HL-60 (cell line): ENCODE measurements around the gene GOLM1.

Experiments
- GABPA ChIP-seq: IDR thresholded peaks from 2 replicates; pipeline ENCODE4 v1.6.1; 2012; ENCODE audit warnings: low read depth
- POLR2AphosphoS5 ChIP-seq: IDR thresholded peaks from 2 replicates; pipeline ENCODE4 v1.6.1; 2012; ENCODE audit warnings: low read depth
- SPI1 ChIP-seq: IDR thresholded peaks from 2 replicates; pipeline ENCODE4 v1.6.1; 2012; ENCODE audit warnings: low read depth, mild to moderate bottlenecking, borderline replicate concordance
- TF ChIP-seq, protein P1 (sequence below): IDR thresholded peaks from one replicate; pipeline ENCODE4 v1.5.1; 2011; ENCODE audit warnings: low read length, control low read depth, inconsistent platforms; ENCODE audit not compliant: insufficient read depth
- TF ChIP-seq, protein P2 (sequence below): IDR thresholded peaks from 2 replicates; pipeline ENCODE4 v1.6.1; 2012; ENCODE audit warnings: low read depth; ENCODE audit not compliant: insufficient replicate concordance

DNA sequence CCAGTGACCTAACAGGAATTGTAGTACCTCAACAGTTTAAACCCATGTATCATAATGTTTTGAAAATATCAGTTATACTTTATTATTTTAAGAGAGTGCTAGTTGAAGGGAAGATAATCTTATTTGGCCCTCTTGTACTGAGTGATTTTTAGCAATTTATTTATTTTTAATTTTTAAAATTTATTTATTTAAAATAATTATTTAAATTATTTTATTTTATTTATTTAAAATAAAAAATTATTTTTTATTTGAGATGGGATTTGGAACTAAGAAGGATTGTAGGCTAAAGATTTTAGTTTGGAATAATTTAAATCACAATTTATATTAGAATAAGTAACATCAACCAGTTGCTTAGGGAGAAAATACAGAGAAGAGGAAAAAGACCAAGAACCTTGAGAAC is 104.3 kb downstream of the GOLM1 start:
- TF ChIP-seq, protein P1, sequence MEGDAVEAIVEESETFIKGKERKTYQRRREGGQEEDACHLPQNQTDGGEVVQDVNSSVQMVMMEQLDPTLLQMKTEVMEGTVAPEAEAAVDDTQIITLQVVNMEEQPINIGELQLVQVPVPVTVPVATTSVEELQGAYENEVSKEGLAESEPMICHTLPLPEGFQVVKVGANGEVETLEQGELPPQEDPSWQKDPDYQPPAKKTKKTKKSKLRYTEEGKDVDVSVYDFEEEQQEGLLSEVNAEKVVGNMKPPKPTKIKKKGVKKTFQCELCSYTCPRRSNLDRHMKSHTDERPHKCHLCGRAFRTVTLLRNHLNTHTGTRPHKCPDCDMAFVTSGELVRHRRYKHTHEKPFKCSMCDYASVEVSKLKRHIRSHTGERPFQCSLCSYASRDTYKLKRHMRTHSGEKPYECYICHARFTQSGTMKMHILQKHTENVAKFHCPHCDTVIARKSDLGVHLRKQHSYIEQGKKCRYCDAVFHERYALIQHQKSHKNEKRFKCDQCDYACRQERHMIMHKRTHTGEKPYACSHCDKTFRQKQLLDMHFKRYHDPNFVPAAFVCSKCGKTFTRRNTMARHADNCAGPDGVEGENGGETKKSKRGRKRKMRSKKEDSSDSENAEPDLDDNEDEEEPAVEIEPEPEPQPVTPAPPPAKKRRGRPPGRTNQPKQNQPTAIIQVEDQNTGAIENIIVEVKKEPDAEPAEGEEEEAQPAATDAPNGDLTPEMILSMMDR = no peak
- no peak for TF ChIP-seq POLR2AphosphoS5
- TF ChIP-seq, protein P2, sequence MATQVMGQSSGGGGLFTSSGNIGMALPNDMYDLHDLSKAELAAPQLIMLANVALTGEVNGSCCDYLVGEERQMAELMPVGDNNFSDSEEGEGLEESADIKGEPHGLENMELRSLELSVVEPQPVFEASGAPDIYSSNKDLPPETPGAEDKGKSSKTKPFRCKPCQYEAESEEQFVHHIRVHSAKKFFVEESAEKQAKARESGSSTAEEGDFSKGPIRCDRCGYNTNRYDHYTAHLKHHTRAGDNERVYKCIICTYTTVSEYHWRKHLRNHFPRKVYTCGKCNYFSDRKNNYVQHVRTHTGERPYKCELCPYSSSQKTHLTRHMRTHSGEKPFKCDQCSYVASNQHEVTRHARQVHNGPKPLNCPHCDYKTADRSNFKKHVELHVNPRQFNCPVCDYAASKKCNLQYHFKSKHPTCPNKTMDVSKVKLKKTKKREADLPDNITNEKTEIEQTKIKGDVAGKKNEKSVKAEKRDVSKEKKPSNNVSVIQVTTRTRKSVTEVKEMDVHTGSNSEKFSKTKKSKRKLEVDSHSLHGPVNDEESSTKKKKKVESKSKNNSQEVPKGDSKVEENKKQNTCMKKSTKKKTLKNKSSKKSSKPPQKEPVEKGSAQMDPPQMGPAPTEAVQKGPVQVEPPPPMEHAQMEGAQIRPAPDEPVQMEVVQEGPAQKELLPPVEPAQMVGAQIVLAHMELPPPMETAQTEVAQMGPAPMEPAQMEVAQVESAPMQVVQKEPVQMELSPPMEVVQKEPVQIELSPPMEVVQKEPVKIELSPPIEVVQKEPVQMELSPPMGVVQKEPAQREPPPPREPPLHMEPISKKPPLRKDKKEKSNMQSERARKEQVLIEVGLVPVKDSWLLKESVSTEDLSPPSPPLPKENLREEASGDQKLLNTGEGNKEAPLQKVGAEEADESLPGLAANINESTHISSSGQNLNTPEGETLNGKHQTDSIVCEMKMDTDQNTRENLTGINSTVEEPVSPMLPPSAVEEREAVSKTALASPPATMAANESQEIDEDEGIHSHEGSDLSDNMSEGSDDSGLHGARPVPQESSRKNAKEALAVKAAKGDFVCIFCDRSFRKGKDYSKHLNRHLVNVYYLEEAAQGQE = no peak
- TF ChIP-seq GABPA = no peak
- no peak for TF ChIP-seq SPI1
